HepG2 (cell line): ENCODE measurements around the gene ARHGAP26.

ENCODE experiments used
- EZH2 ChIP-seq: conservative IDR thresholded peaks from 2 replicates; pipeline ENCODE4 v1.6.1; 2012; ENCODE audit warnings: mild to moderate bottlenecking, low read depth, low read length, moderate library complexity
- FOSL1 ChIP-seq: sonication (generic); formaldehyde crosslinking; IDR thresholded peaks from 2 replicates; pipeline ENCODE4 v1.9.0; 2021; ENCODE audit warnings: missing genetic modification reagents, borderline replicate concordance
- GABPA ChIP-seq, 2 experiments: IDR thresholded peaks; 2 replicates each; pipeline ENCODE4 v1.6.1; 2011 to 2016; ENCODE audit warnings: low read depth in 2 of 2, low read length in 1 of 2, missing biosample characterization in 1 of 2, missing genetic modification characterization in 1 of 2
- MXD4 ChIP-seq: IDR thresholded peaks from 2 replicates; pipeline ENCODE4 v1.6.1; 2016; ENCODE audit warnings: mild to moderate bottlenecking, missing biosample characterization, missing genetic modification reagents
- POLR2A ChIP-seq, 2 experiments: IDR thresholded peaks; 2 replicates each; pipeline ENCODE4 v1.6.1; 2011; ENCODE audit warnings: low read depth in 2 of 2, low read length in 2 of 2, mild to moderate bottlenecking in 1 of 2, moderate library complexity in 1 of 2; ENCODE audit not compliant: insufficient read depth in 1 of 2
- TF ChIP-seq, protein P1 (sequence below): IDR thresholded peaks from 2 replicates; pipeline ENCODE4 v1.6.1; 2016
- TF ChIP-seq, protein P2 (sequence below): sonication (generic); formaldehyde crosslinking; IDR thresholded peaks from 2 replicates; pipeline ENCODE4 v1.5.0; 2020; ENCODE audit warnings: mild to moderate bottlenecking, missing genetic modification reagents, moderate library complexity
- TF ChIP-seq, protein P3 (sequence below): sonication (generic); formaldehyde crosslinking; IDR thresholded peaks from 2 replicates; pipeline ENCODE4 v1.8.1; 2023; ENCODE audit warnings: missing genetic modification reagents, inconsistent platforms, borderline replicate concordance

DNA sequence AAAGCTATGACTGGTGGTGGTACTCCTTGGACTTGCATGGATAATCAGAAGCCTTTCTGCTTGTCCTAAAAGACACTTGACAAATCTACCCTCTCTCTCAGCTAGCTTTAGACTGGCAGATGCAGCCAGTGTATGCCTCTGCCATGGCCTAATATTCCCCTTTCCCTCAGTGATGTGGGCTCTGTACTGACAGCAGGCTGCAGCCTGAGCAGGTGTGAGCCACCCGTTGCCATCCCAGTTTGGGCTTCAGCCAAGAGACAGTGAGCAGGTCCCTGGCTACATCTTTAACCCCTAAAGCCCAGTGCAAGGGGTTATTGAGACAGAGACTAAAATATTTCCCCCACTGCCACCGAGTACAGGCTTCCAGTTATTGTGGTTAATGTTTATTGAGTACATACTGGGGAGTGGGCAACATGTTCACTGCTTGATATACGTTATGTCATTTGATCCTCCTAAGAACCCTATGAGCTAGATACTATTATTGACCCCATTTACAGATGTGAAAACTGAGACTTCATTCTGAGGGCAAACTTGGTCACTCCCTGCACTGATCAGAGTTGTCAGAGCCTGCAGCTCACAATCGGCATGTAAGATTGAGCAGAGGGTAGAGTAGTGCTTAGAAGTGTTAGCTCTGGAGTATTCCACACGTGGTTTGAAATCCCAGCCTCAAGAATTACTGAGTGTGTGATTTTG, 254.2 kb downstream of the ARHGAP26 start:
- no peak for TF ChIP-seq POLR2A (IDR thresholded peaks at IDR 0.05; ENCODE audit: insufficient read depth in 1 of 2, low read depth in 2 of 2, low read length in 2 of 2)
- TF ChIP-seq, protein P1, sequence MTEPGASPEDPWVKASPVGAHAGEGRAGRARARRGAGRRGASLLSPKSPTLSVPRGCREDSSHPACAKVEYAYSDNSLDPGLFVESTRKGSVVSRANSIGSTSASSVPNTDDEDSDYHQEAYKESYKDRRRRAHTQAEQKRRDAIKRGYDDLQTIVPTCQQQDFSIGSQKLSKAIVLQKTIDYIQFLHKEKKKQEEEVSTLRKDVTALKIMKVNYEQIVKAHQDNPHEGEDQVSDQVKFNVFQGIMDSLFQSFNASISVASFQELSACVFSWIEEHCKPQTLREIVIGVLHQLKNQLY (CRISPR knock-in tag): no peak
- TF ChIP-seq, protein P2, sequence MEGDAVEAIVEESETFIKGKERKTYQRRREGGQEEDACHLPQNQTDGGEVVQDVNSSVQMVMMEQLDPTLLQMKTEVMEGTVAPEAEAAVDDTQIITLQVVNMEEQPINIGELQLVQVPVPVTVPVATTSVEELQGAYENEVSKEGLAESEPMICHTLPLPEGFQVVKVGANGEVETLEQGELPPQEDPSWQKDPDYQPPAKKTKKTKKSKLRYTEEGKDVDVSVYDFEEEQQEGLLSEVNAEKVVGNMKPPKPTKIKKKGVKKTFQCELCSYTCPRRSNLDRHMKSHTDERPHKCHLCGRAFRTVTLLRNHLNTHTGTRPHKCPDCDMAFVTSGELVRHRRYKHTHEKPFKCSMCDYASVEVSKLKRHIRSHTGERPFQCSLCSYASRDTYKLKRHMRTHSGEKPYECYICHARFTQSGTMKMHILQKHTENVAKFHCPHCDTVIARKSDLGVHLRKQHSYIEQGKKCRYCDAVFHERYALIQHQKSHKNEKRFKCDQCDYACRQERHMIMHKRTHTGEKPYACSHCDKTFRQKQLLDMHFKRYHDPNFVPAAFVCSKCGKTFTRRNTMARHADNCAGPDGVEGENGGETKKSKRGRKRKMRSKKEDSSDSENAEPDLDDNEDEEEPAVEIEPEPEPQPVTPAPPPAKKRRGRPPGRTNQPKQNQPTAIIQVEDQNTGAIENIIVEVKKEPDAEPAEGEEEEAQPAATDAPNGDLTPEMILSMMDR (CRISPR knock-in tag): no peak
- TF ChIP-seq, protein P3, sequence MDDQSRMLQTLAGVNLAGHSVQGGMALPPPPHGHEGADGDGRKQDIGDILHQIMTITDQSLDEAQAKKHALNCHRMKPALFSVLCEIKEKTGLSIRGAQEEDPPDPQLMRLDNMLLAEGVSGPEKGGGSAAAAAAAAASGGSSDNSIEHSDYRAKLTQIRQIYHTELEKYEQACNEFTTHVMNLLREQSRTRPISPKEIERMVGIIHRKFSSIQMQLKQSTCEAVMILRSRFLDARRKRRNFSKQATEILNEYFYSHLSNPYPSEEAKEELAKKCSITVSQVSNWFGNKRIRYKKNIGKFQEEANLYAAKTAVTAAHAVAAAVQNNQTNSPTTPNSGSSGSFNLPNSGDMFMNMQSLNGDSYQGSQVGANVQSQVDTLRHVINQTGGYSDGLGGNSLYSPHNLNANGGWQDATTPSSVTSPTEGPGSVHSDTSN (CRISPR knock-in tag): no peak
- TF ChIP-seq GABPA (IDR thresholded peaks at IDR 0.05; ENCODE audit: low read depth, low read length): no peak
- TF ChIP-seq GABPA (CRISPR knock-in tag; IDR thresholded peaks at IDR 0.05; ENCODE audit: low read depth): no peak
- no peak for TF ChIP-seq MXD4 (CRISPR knock-in tag)
- no peak for TF ChIP-seq EZH2
- TF ChIP-seq FOSL1 (CRISPR knock-in tag): no peak
